GM12873 (cell line): Measurements from ENCODE around the gene TMEM260.

Experiments
- TF ChIP-seq, protein P1 (sequence below): IDR thresholded peaks from 2 replicates; pipeline ENCODE4 v1.5.1; 2012; ENCODE audit warnings: low read depth, mild to moderate bottlenecking, moderate library complexity, low read length, control low read depth; ENCODE audit not compliant: insufficient read depth; ENCODE audit errors: missing control alignments

TMEM260 gene

GRCh38 chr14:56554301-56554700, 25.3 kb upstream of the TMEM260 start:
- TF ChIP-seq, protein P1, sequence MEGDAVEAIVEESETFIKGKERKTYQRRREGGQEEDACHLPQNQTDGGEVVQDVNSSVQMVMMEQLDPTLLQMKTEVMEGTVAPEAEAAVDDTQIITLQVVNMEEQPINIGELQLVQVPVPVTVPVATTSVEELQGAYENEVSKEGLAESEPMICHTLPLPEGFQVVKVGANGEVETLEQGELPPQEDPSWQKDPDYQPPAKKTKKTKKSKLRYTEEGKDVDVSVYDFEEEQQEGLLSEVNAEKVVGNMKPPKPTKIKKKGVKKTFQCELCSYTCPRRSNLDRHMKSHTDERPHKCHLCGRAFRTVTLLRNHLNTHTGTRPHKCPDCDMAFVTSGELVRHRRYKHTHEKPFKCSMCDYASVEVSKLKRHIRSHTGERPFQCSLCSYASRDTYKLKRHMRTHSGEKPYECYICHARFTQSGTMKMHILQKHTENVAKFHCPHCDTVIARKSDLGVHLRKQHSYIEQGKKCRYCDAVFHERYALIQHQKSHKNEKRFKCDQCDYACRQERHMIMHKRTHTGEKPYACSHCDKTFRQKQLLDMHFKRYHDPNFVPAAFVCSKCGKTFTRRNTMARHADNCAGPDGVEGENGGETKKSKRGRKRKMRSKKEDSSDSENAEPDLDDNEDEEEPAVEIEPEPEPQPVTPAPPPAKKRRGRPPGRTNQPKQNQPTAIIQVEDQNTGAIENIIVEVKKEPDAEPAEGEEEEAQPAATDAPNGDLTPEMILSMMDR: no peak

DNA sequence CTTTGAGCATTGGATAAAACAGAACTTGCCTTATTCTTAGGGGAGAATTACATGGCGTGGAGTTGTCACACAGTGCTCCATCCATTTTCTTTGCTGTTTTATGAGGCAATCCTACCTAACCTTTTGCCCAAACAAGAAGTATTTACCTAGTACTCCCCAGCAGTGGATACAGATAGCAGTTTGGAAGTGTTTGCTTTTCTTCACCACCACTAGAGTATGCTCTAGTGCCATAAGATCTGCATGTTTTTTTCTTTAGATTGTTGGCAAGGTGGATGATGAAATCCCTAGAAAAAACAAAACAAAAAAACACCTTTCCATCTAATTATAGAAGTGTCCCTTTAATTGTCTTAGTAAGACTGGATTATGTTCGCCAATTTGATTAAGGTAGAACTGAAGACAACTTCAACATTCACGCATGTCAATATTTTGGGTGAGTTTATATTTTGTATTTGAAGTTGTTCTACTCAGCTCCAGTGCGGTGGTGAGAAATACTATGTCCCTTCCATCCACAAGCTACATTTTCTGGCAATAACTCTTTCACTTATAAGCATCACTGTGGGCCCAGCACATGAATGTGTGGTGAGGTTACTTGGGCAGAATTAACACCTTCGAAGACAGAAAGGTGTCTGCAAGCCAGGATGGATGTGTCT, 23.6 kb upstream of the TMEM260 start:
- TF ChIP-seq, protein P1: peak; percentile 65

DNA sequence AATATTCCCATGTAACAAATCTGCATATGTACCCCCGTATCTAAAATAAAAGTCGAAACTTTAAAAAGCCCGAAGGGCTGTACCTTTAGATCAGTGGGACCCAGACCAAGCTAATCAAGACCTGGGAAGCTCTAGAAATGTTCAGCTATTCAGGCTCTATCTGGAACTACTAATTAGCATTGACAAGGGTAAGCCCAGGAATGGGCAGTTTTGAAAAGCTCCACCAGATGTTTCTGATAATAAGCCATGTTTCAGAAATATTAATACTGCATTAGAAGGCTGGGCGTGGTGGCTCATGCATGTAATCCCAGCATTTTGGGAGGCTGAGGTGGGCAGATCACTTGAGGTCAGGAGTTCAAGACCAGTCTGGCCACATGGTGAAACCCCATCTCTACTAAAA, 20.4 kb upstream of the TMEM260 start:
- TF ChIP-seq, protein P1: no peak

GRCh38 chr14:56561606-56562005, 18.0 kb upstream of the TMEM260 start:
- TF ChIP-seq, protein P1: no peak

DNA sequence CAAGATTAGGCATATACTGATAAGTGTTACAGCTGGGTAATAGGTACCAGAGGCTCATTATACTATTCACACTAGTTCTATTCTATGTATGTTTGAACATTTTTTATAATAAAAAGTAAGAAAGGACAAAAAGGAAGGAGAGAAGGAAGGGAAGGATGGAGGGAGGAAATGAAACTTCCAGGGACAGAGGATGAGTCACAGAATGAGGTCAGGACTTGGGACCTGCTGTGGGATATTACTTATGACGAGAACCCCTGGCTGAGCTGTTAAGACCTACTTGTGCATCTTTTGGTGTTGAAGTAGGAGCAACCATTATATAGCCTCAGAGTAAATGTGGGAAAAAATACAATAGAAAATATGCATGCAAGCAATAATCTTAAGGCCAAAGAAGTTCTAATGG, 16.7 kb upstream of the TMEM260 start:
- TF ChIP-seq, protein P1: no peak

DNA sequence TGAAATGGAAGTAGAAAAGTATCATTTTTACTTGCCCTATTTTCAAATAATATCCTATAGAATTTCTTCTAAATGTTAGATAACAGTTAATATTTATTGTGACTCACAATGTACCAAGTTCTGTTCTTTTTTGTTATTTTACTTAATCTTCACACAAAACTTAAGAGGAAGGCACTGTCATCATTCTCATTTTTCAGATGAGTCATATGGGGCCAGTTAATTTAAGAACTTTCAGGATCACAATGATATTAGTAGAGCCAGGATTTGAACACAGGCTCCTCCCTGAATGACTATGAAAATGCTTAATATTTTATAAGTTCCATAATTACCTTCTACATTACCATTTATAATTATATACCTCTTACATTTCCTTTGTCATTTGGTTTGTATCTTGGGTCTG, 10.4 kb upstream of the TMEM260 start:
- TF ChIP-seq, protein P1: no peak

GRCh38 chr14:56570295-56570694, 9.3 kb upstream of the TMEM260 start:
- TF ChIP-seq, protein P1: no peak
